H54 (cell line): ENCODE data around the gene SAMD13.
"Not testable (repeated sequence)": the region's sequence is repeated elsewhere in the genome, so short reads cannot be mapped to it uniquely, and the experiment has no call there.

Experiments used
- DNase-seq: peaks from one replicate; pipeline ENCODE4 v3.0.0; 2011; ENCODE audit warnings: low spot score, mixed read lengths; ENCODE audit not compliant: insufficient read length
- FAIRE-seq: peaks from 3 replicates; lab custom pipeline; 2011; peaks lifted over from hg19 to GRCh38; lab: Jason Lieb, UNC
- POLR2A ChIP-seq: IDR thresholded peaks from 2 replicates; pipeline ENCODE4 v1.6.1; 2011; ENCODE audit warnings: low read depth, mild to moderate bottlenecking, low read length

The SAMD13 gene

DNA sequence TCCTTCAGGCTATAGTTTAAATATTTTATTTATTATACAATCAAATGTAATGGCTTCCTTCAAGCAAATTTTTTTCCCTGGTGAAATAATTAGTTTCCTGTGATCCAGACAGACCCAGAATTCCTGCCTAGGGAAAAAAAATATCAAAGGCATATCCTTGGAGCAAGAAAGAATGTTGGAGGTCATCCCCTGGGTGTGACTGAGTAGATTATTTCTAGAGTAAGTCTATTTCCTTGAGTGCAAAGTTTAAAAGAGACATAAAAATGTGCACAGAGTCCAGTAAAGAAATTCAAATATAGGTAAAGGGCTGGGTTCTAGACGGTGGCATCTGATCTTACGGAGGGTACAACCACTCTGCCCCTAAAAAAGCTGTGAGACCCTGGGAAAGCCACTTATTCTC lies 32.2 kb upstream of the SAMD13 start:
- TF ChIP-seq POLR2A, result no peak
- DNase-seq (no peak), FAIRE-seq (no peak)

DNA sequence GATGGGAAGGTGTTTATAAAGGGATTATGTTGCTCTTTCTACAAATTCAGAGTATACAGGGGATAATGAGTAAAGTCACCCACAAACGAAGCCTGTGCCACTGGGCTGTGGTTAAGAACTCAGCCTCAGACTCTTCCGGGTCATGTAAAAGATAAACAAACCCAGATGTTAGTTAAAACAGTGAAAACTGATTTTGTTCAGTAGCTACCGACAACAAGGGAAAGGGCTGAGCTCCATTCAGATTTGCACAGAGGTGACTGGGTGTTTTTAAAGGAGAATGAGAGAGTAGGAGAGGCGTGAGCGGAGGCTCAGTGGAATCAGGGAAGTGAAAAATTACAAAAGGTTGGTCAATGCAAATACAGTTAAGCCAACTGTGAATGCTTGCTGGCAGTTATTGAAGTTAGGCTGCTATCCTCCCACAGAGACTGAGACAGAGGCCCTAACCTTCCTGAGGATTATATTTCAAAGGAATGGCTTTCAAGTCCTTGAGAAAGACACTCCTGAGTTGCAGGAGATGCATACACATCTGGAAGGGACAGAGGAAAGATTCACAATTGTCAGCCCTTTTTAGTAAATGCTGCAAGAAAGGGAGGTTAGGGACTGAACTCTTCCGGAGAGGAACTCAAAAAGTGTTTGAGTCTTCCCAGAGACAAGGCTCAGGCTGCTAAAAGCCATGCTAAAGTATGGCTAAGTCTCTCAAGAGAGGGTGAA lies 29.9 kb upstream of the SAMD13 start:
- TF ChIP-seq POLR2A, result no peak
- no peak for DNase-seq
- no peak for FAIRE-seq

DNA sequence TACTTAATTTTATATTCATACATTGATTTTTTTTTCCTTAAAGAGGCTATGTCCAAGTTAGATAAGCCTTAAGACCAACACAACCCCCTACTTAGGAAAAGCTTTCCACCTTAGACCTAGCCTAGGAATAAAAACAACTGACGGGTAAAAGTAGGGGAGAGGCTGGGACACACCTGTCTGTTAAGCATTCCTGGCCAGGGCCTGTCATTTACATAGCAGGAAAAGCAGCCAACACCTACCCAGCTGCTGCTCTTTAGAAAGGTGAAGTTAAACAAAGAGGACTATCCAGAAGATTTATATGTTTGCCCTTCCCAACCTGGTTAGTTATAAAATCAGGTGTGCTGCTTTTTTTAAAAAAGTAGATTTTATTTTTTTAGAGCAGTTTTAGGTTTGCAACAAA lies 29.1 kb upstream of the SAMD13 start:
- TF ChIP-seq POLR2A, result no peak
- FAIRE-seq, result no peak
- no peak for DNase-seq

DNA sequence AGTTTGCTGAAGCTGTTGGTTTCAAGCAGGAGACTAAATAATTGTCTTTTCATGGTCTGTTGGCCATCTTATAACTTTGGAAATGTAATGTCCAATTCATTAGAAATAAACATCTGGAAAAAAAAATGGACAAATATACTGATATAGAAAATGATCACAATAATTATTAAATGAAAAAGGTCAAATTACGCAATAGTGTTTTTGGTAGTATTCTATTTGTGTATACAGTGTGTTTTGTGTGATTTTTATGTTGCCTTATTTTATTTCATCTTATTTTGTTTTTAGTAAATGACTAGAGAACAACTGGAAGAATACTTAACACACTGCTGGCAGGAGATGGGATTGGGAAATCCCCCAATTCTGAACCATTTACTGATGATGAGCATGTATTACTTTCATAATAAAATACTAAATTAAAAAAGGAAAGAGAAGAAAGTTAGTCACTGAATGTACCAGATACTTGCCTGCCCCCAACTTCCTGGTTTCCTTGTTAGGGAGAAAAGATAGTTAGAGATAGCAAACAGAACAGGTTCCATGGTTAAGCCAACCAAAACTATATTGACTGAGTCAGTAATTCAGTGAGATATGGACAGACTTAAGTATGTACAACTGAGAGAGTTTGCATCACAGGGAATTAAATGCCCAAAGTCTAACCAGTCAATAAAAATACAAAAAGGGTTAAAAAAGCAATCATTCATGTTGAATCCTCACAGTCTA lies 24.0 kb upstream of the SAMD13 start:
- no peak for DNase-seq
- TF ChIP-seq POLR2A, result no peak
- FAIRE-seq, result no peak

DNA sequence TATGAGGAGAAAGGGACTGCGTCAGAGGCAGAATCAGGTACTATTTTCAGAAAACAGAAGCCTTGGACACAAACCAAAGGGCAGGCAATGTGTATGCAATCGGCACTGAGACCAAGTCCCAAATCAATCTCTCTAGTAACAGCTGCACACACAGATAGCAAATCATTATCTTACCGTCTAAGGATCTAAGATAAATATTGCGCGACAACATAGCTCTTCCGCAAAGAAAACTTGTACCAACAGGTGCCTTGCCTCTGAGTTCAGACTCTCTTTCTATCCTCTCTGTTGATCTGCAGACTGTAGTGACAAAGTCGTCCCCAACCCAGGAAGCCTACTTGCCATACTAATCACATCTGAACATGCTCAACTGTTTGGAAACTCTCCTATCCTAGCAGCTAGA lies 22.6 kb upstream of the SAMD13 start:
- no peak for FAIRE-seq
- TF ChIP-seq POLR2A, result no peak
- no peak for DNase-seq

DNA sequence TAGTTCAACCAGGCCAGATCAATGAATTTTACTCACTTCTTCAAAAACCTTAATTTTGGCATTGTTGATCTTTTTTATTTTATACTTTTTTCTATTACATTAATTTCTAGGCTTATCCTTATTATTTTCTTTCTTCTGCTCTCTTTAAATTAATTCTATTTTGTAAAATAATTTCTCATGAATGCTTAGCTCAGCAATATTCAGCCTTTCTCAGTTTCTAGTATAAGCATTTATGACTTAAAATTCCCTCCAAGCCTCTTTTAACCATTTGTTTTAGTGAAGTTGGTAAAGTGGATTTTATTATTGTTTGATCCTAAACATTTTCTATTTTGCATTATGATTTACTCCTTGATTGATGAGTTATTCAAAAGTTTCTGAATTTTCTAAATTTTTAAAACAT lies 20.6 kb upstream of the SAMD13 start:
- no peak for TF ChIP-seq POLR2A
- FAIRE-seq (no peak), DNase-seq (no peak)

DNA sequence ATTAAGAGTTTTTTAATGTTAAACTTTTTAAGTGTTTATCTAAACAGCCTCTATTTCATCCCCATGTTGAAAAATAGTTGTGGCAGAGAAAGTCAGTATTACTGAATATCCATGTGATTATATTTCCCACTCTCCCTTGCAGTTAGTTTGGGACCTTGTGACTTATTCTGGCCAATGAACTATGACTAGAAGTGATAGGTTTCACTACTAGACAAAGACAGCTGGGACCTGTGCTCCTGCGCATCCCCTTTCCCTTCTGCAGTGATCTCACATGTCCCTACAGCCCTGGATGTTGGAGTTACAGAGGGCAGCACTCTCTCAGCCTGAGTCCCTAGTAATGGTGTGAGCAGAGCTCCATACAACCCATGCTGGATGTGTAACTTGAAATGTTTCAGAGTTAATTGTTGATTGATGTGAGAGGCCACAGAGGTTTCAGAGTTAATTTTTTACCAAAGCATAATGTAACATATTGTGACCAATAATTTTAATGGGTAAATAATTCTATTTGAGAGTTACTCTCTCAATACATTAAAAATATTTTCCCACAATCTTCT lies 18.7 kb upstream of the SAMD13 start:
- TF ChIP-seq POLR2A, result no peak
- peak; percentile 15 for FAIRE-seq
- DNase-seq, result no peak

DNA sequence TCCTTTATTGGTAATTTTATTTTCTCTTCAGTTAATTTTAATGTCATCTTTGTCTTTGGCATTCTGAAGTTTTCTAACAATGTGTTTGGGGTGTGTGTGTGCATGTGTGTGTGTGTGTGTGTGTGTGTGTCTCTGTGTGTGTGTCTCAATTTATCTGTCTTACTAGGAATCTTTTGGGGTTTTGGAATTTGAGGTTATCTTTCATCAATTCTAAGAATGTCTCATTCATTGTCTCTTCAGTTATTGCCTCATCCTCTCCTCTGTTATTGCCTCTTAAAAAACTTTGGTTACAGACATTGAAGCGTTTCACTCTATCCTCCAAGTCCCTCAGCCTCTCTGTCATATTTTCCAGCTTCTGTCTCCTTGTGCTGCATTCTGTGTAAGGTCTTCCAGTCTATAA lies 18.1 kb upstream of the SAMD13 start:
- DNase-seq (no peak), FAIRE-seq (no peak)
- TF ChIP-seq POLR2A, result no peak

DNA sequence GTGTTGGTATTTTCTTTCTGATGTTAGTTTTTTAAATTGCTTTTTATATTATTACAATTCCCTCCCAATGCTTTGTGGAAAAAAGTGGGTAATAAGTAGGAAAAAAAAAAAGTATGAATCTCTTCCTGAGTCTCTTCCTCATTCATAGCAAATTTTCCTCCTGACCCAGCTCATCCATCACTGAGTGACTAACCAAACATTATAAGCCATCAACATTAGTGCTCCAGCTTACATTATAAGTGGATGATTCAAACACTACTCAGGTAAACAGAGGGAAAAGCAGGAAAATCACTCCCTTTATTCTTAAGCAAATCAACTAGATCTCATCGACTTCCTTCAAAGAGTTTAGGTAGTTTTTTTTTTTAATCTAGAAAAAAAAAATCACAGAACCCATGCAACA lies 15.4 kb upstream of the SAMD13 start:
- DNase-seq (no peak), FAIRE-seq (no peak)
- TF ChIP-seq POLR2A, result no peak

DNA sequence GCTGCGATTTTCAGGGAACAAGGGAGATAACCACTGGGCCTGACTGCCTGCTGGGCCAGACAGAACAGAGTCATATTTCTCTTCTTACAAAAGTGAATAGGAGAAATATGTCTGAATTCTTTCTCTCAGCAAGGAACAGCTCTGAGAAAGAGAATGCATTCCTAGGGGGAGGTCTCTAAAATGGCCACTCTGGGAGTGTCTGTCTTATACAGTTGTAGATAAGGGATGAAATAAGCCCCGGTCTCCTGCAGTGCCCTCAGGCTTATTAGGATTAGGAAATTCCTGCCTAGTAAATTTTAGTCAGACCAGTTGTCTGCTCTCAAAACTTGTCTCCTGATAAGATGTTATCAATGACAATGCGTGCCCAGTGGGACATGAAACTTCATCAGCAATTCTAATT lies 14.1 kb upstream of the SAMD13 start:
- FAIRE-seq, DNase-seq: not testable (repeated sequence)

DNA sequence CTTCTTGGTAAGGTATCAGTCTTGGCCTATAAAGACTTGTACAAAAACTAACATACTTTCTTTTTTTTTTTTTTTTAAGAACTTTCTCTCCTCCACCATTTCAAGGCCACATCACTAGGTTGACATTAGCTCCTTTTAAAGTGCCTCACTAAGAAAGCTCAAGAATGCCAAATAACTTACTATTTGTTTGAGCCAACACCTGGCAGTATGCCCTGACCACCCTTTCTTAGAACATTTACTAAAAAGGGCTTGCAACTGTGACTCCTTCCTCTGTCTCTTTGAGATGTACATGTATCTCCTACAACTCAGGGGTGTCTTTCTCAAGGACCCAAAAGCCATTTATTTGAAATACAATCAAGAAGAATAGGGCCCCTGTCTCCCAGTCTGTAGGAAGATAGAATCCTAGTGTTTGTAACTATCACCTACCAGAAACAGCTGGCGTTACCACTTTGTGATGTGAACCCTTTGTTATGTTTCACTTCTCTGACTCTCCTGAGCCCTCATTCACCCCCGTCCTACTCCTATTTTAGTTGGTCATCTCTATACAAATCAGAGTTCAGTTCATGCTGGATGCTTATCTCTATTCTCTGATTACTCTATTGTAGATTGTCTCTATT lies 12.2 kb upstream of the SAMD13 start:
- no peak for TF ChIP-seq POLR2A
- no peak for FAIRE-seq
- DNase-seq, result no peak

DNA sequence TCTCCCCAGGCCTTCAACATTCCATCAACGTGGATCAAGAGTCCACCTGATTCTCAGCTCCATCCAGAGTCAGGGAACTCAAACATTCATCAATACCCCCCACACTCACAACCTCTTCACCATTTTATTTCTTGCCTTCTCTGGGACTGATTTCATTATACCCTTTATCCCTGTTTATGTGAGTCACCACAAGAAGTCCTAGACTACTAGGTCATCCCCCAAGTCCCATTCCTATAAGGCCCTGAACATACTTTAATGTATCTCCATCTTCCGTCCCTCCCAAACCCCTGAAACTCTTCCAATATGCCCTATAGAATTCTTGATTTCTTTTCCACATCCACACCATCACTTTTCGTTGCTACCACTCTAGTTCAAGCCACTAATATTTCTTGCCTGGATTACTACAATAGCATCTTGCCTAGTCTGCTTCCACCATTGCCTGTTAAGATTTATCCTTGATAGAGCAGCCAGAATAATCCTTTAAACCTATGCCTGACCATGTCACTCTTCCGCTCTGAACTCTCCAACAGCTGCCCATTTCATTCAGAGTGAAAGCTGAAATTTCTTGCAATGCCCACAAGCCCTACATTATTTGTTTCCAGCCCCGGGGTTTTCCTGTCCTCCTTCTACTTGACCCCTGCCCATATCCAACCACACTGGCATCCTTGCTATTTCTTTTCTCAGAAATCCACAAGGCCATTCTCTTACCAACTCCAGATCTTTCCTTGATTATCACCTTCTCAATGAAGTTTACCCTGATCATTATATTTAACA lies 9.4 kb upstream of the SAMD13 start:
- TF ChIP-seq POLR2A, result no peak
- FAIRE-seq, result no peak
- no peak for DNase-seq

DNA sequence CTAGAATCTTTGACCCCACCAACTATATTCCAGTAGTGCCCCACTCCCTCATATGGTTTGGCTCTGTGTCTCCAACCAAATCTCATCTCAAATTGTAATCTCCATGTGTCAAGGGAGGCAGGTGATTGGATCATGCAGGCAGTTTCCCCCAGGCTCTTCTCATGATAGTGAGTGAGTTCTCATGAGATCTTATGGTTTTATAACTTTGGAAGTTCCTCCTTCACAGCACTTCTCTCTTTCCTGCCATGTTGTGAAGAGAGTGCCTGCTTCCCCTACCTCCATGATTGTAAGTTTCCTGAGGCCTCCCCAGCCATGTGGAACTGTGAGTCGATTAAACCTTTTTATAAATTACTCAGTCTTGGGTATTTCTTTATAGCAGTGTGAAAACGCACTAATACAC lies 7.7 kb upstream of the SAMD13 start:
- no peak for TF ChIP-seq POLR2A
- FAIRE-seq (no peak), DNase-seq (no peak)

DNA sequence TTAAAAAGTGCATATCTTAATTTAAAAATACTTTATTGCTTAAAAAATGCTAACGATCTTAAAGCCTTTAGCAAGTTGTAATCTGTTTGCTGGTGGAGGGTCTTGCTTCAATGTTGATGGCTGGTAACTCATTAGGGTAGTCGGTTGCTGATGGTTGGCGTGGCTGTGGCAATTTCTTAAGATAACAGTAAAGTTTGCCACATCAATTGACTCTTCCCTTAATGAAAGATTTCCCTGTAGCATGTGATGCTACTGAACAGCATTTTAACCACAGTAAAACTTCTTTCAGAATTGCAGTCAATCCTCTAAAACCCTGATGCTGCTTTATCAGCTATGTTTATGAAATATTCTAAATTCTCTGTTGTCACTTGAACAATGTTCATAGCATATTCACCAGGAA lies 6.8 kb upstream of the SAMD13 start:
- FAIRE-seq, result no peak
- no peak for TF ChIP-seq POLR2A

More for the DNA sequence above, 6.8 kb upstream of the SAMD13 start:
- no peak for DNase-seq
